Thyroid gland (tissue), 4 donors: Measurements from ENCODE around the gene RRM2.

Experiments used
- CTCF ChIP-seq, 6 experiments: fragments of 200-600 bp in 3 of 6; fragments of 450-650 bp in 3 of 6; sonication (generic) in 3 of 6; IDR thresholded peaks; one replicate each; pipeline ENCODE4 v1.5.1; 2016 to 2019; ENCODE audit warnings: antibody characterized with exemption in 6 of 6, mild to moderate bottlenecking in 2 of 6, inconsistent platforms in 1 of 6, moderate library complexity in 1 of 6
- POLR2A ChIP-seq, 2 donors: fragments of 450-650 bp; IDR thresholded peaks; one replicate each; pipeline ENCODE4 v1.6.1; 2017; ENCODE audit warnings: antibody characterized with exemption in 2 of 2, mild to moderate bottlenecking in 2 of 2, moderate library complexity in 1 of 2

- TF ChIP-seq CTCF (IDR thresholded peaks at IDR 0.05) (no peak), POLR2A (IDR thresholded peaks at IDR 0.05) (no peak)
Measured at GRCh38 chr2:10180229-10180628, 57.7 kb downstream of the RRM2 start.
